Fibroblast of peridontal ligament (primary cell): Measurements from ENCODE around the gene TMEM121B.

Experiments
- DNase-seq: peaks from one replicate; pipeline ENCODE4 v3.0.0-alpha.2; 2010; ENCODE audit errors: extremely low read depth

TMEM121B gene

GRCh38 chr22:17091851-17092250 is 29.3 kb downstream of the TMEM121B start:
- DNase-seq = no peak

- DNase-seq = no peak
Observed at GRCh38 chr22:17090550-17090949, 30.6 kb downstream of the TMEM121B start.

- peak; percentile 87 for DNase-seq
Observed at GRCh38 chr22:17087498-17088131, 33.5 kb downstream of the TMEM121B start.

- DNase-seq = no peak
Observed at GRCh38 chr22:17086788-17087497, 34.2 kb downstream of the TMEM121B start.

GRCh38 chr22:17086296-17086695 is 34.9 kb downstream of the TMEM121B start:
- no peak for DNase-seq

GRCh38 chr22:17085277-17086181 is 35.6 kb downstream of the TMEM121B start:
- DNase-seq = no peak

- DNase-seq = peak; percentile 68
Observed at GRCh38 chr22:17084554-17085276, 36.4 kb downstream of the TMEM121B start, which contains the start of gene IL17RA. Gene IL17RA (plus strand): TSS chr22:17085000. CDS start chr22:17085092, 92 bp downstream.

GRCh38 chr22:17083811-17084441 is 37.2 kb downstream of the TMEM121B start:
- DNase-seq = no peak

GRCh38 chr22:17083255-17083654 is 37.9 kb downstream of the TMEM121B start:
- DNase-seq = no peak

GRCh38 chr22:17079572-17079971 is 41.6 kb downstream of the TMEM121B start:
- peak; percentile 17 for DNase-seq

GRCh38 chr22:17077255-17077654 is 43.9 kb downstream of the TMEM121B start:
- DNase-seq = peak; percentile 64

GRCh38 chr22:17074648-17075002 is 46.5 kb downstream of the TMEM121B start:
- DNase-seq = no peak

GRCh38 chr22:17072877-17073276 is 48.3 kb downstream of the TMEM121B start:
- DNase-seq = no peak
